Stimulated activated CD4-positive, alpha-beta T cell treated with anti-CD3 and anti-CD28 coated beads, Interleukin-2, amount 100 ng/mL, for 4 hours (primary cell): Measurements from ENCODE around the gene GOLGA6C.
"Not testable (repeated sequence)": the region's sequence is repeated elsewhere in the genome, so short reads cannot be mapped to it uniquely, and the experiment has no call there.

Experiments
- DNase-seq: peaks from one replicate; pipeline ENCODE4 v3.0.0-alpha.2; 2020; ENCODE audit warnings: low read depth

Gene GOLGA6C

GRCh38 chr15:75227663-75228280 is 30.4 kb upstream of the GOLGA6C start:
- no peak for DNase-seq

GRCh38 chr15:75228787-75229186 is 29.3 kb upstream of the GOLGA6C start:
- DNase-seq = no peak

- no peak for DNase-seq
Observed at GRCh38 chr15:75229191-75230015, 28.7 kb upstream of the GOLGA6C start.

- no peak for DNase-seq
Observed at GRCh38 chr15:75230016-75230343, 28.2 kb upstream of the GOLGA6C start.

GRCh38 chr15:75230551-75231371 is 27.4 kb upstream of the GOLGA6C start:
- DNase-seq = no peak

- DNase-seq = no peak
Observed at GRCh38 chr15:75231836-75232235, 26.3 kb upstream of the GOLGA6C start.

GRCh38 chr15:75232252-75232813 is 25.8 kb upstream of the GOLGA6C start:
- no peak for DNase-seq

GRCh38 chr15:75232826-75233503 is 25.2 kb upstream of the GOLGA6C start:
- DNase-seq = no peak

- DNase-seq = no peak
Observed at GRCh38 chr15:75233504-75234190, 24.5 kb upstream of the GOLGA6C start.

- DNase-seq = no peak
Observed at GRCh38 chr15:75234191-75234810, 23.8 kb upstream of the GOLGA6C start.

- no peak for DNase-seq
Observed at GRCh38 chr15:75235051-75235673, 23.0 kb upstream of the GOLGA6C start.

GRCh38 chr15:75235760-75236729 is 22.1 kb upstream of the GOLGA6C start:
- DNase-seq = no peak

GRCh38 chr15:75237316-75237982 is 20.7 kb upstream of the GOLGA6C start:
- no peak for DNase-seq

GRCh38 chr15:75238150-75238549 is 20.0 kb upstream of the GOLGA6C start:
- DNase-seq = no peak

GRCh38 chr15:75245741-75246140 is 12.4 kb upstream of the GOLGA6C start:
- not testable (repeated sequence) for DNase-seq

- not testable (repeated sequence) for DNase-seq
Observed at GRCh38 chr15:75248991-75249390, 9.1 kb upstream of the GOLGA6C start.

- no peak for DNase-seq
Observed at GRCh38 chr15:75249726-75250125, 8.4 kb upstream of the GOLGA6C start.

- not testable (repeated sequence) for DNase-seq
Observed at GRCh38 chr15:75251343-75251742, 6.8 kb upstream of the GOLGA6C start.

GRCh38 chr15:75252285-75252684 is 5.8 kb upstream of the GOLGA6C start:
- DNase-seq = not testable (repeated sequence)
